LNCAP (cell line): ENCODE data around the gene SSH2.

ENCODE experiments used
- CTCF ChIP-seq: fragments of 450-650 bp; IDR thresholded peaks from 2 replicates; pipeline ENCODE4 v1.5.1; 2017; ENCODE audit warnings: mild to moderate bottlenecking

The SSH2 gene

GRCh38 chr17:29835435-29836351 lies 94.3 kb downstream of the SSH2 start:
- no peak for TF ChIP-seq CTCF

GRCh38 chr17:29833801-29834200 lies 96.2 kb downstream of the SSH2 start:
- TF ChIP-seq CTCF, result no peak

- TF ChIP-seq CTCF, result no peak
Measured at GRCh38 chr17:29828676-29829284, 101.2 kb downstream of the SSH2 start.

- no peak for TF ChIP-seq CTCF
Measured at GRCh38 chr17:29827179-29827578, 102.8 kb downstream of the SSH2 start.

- TF ChIP-seq CTCF, result no peak
Measured at GRCh38 chr17:29826114-29826692, 103.8 kb downstream of the SSH2 start.

GRCh38 chr17:29825604-29826003 lies 104.4 kb downstream of the SSH2 start:
- TF ChIP-seq CTCF, result no peak

GRCh38 chr17:29821897-29822296 lies 108.1 kb downstream of the SSH2 start:
- TF ChIP-seq CTCF, result no peak
